Common myeloid progenitor, CD34-positive (primary cell): ENCODE measurements around the gene KRT76.

ENCODE experiments used
- CTCF ChIA-PET: fragments of 350-600 bp; sonication (Branson Sonifier 250); formaldehyde crosslinking; loops from one replicate; lab custom pipeline; 2021; ENCODE audit warnings: antibody characterized with exemption; lab: Charles Lee
- POLR2A ChIA-PET: fragments of 350-600 bp; sonication (Branson Sonifier 250); formaldehyde crosslinking; loops from one replicate; lab custom pipeline; 2021; ENCODE audit warnings: antibody characterized with exemption; lab: Charles Lee
- DNase-seq, 3 donors: peaks; one replicate each; pipeline versions ENCODE4 v3.0.0 to v3.0.0-alpha.2; 2013
- H3K27ac ChIP-seq, 2 experiments: 1 replicate in 1 of 2; 2 replicates in 1 of 2; pipeline ENCODE4 v1.7.0; 2013; ENCODE audit warnings: inconsistent platforms in 2 of 2, low read length in 2 of 2, mild to moderate bottlenecking in 2 of 2, low read depth in 1 of 2, moderate library complexity in 1 of 2; ENCODE audit not compliant: severe bottlenecking in 2 of 2, insufficient read depth in 1 of 2, poor library complexity in 1 of 2
- H3K27me3 ChIP-seq, 5 experiments: replicated peaks in 2 of 5; 1 replicate in 3 of 5; 2 replicates in 2 of 5; pipeline versions ENCODE4 v1.6.1 to v1.7.0; 2013; ENCODE audit warnings: low read length in 4 of 5, mild to moderate bottlenecking in 2 of 5, moderate library complexity in 2 of 5, inconsistent platforms in 1 of 5; ENCODE audit not compliant: insufficient read depth in 5 of 5, control insufficient read depth in 4 of 5
- H3K36me3 ChIP-seq, 4 experiments: 1 replicate in 2 of 4; 2 replicates in 2 of 4; pipeline versions ENCODE4 v1.6.1 to v1.7.0; 2013; ENCODE audit warnings: low read length in 3 of 4, control low read depth in 1 of 4, mild to moderate bottlenecking in 1 of 4; ENCODE audit not compliant: control insufficient read depth in 4 of 4, insufficient read depth in 4 of 4
- H3K4me1 ChIP-seq, 4 experiments: 1 replicate in 3 of 4; 2 replicates in 1 of 4; pipeline versions ENCODE4 v1.6.1 to v1.7.1; 2013; ENCODE audit warnings: low read length in 3 of 4, mild to moderate bottlenecking in 3 of 4, control low read depth in 1 of 4, inconsistent platforms in 1 of 4, moderate library complexity in 1 of 4; ENCODE audit not compliant: control insufficient read depth in 4 of 4, insufficient read depth in 4 of 4; ENCODE audit errors: control extremely low read depth in 1 of 4
- H3K4me3 ChIP-seq, 7 experiments: 1 replicate in 4 of 7; 2 replicates in 3 of 7; pipeline versions ENCODE4 v1.5.1 to v1.7.0; 2013; ENCODE audit warnings: mild to moderate bottlenecking in 7 of 7, low read length in 6 of 7, moderate library complexity in 6 of 7, inconsistent platforms in 2 of 7, low read depth in 2 of 7, control low read depth in 1 of 7; ENCODE audit not compliant: insufficient read depth in 4 of 7, control insufficient read depth in 1 of 7; ENCODE audit errors: extremely low read depth in 1 of 7
- H3K9me3 ChIP-seq, 5 experiments: 1 replicate in 4 of 5; 2 replicates in 1 of 5; pipeline versions ENCODE4 v1.6.1 to v1.7.1; 2013; ENCODE audit warnings: low read length in 4 of 5, mild to moderate bottlenecking in 2 of 5, inconsistent platforms in 1 of 5, low read depth in 1 of 5, moderate library complexity in 1 of 5; ENCODE audit not compliant: control insufficient read depth in 4 of 5, insufficient read depth in 2 of 5; ENCODE audit errors: control extremely low read depth in 1 of 5
- WGBS: methylation state at CpG from one replicate; pipeline ENCODE4 v1.1.5; 2013; ENCODE audit not compliant: insufficient coverage; 5-methylcytosine and 5-hydroxymethylcytosine counted together

KRT76 gene

GRCh38 chr12:52817003-52817698, 40.0 kb upstream of the KRT76 start:
- Histone ChIP-seq H3K27ac (no peak overlapping the region), H3K4me1 (no peaks in the 10 kb centered on the region), H3K27me3 (peaks cover 0 to 6% (median 4%) of the 10 kb centered on the region in 5 experiments), H3K9me3 (no peaks in the 10 kb centered on the region), H3K36me3 (no peaks in the 10 kb centered on the region), H3K4me3 (no peak overlapping the region)
- DNase-seq = no peak
- WGBS = 89% methylated on average over 5 of the region's 8 CpGs
- ChIA-PET CTCF (interaction anchor here (0.9 kb wide), 1 partner anchor 10 kb away, joined by 3 read pairs; no protein-coding TSS in a partner anchor), POLR2A (interaction anchor here (0.6 kb wide), 1 partner anchor 142 kb away, joined by 4 read pairs; no protein-coding TSS in a partner anchor)

- Histone ChIP-seq H3K9me3 (no peaks in the 10 kb centered on the region), H3K4me3 (no peak overlapping the region), H3K36me3 (no peaks in the 10 kb centered on the region), H3K27me3 (peaks cover 0 to 8% (median 4%) of the 10 kb centered on the region in 5 experiments), H3K4me1 (no peaks in the 10 kb centered on the region), H3K27ac (no peak overlapping the region)
- ChIA-PET POLR2A (no interaction called here), CTCF (no interaction called here)
- DNase-seq = no peak
- 93% methylated on average over 7 of the region's 9 CpGs for WGBS
Observed at GRCh38 chr12:52815676-52816588, 38.8 kb upstream of the KRT76 start.

- Histone ChIP-seq H3K27ac (no peak overlapping the region), H3K27me3 (peaks cover 0 to 5% (median 4%) of the 10 kb centered on the region in 5 experiments), H3K4me1 (no peaks in the 10 kb centered on the region), H3K4me3 (no peak overlapping the region), H3K36me3 (no peaks in the 10 kb centered on the region), H3K9me3 (no peaks in the 10 kb centered on the region)
- ChIA-PET POLR2A (no interaction called here), CTCF (no interaction called here)
- 100% methylated on average over 2 of the region's 4 CpGs for WGBS
- DNase-seq = no peak
Observed at GRCh38 chr12:52815161-52815560, 38.0 kb upstream of the KRT76 start.

GRCh38 chr12:52814710-52815155, 37.6 kb upstream of the KRT76 start:
- H3K4me3 ChIP-seq = no peak overlapping the region
- no peaks in the 10 kb centered on the region for H3K4me1 ChIP-seq
- no peaks in the 10 kb centered on the region for H3K36me3 ChIP-seq
- H3K27me3 ChIP-seq = peaks cover 0 to 5% (median 1%) of the 10 kb centered on the region in 5 experiments
- no peaks in the 10 kb centered on the region for H3K9me3 ChIP-seq
- H3K27ac ChIP-seq = no peak overlapping the region
- 83% methylated on average over 3 of the region's 4 CpGs for WGBS
- POLR2A ChIA-PET = no interaction called here
- CTCF ChIA-PET = no interaction called here
- no peak for DNase-seq

GRCh38 chr12:52813885-52814709, 37.0 kb upstream of the KRT76 start, which contains the start of gene KRT4:
Gene KRT4 (minus strand): TSS chr12:52814116. CDS start chr12:52814058, 58 bp downstream.
- Histone ChIP-seq H3K36me3 (no peaks in the 10 kb centered on the region), H3K27ac (no peak within 1 kb of the TSS), H3K27me3 (peaks cover 0 to 5% (median 1%) of the 10 kb centered on the region in 5 experiments), H3K4me1 (no peaks in the 10 kb centered on the region), H3K4me3 (no peak within 1 kb of the TSS), H3K9me3 (no peaks in the 10 kb centered on the region)
- ChIA-PET CTCF (interaction anchor here (0.9 kb wide), 1 partner anchor 172 kb away, joined by 3 read pairs; no protein-coding TSS in a partner anchor), POLR2A (no interaction called here)
- no peak for DNase-seq
- WGBS = 97% methylated on average over 12 of the region's 15 CpGs

GRCh38 chr12:52813203-52813819, 36.2 kb upstream of the KRT76 start:
- peaks cover 0 to 3% (median 0%) of the 10 kb centered on the region in 5 experiments for H3K27me3 ChIP-seq
- H3K4me3 ChIP-seq = no peak overlapping the region
- POLR2A ChIA-PET = no interaction called here
- no peaks in the 10 kb centered on the region for H3K36me3 ChIP-seq
- CTCF ChIA-PET = interaction anchor here (0.9 kb wide), 1 partner anchor 171 kb away, joined by 3 read pairs; no protein-coding TSS in a partner anchor
- H3K9me3 ChIP-seq = no peaks in the 10 kb centered on the region
- 97% methylated on average over 6 of the region's 10 CpGs for WGBS
- no peak overlapping the region for H3K27ac ChIP-seq
- H3K4me1 ChIP-seq = no peaks in the 10 kb centered on the region
- no peak for DNase-seq
